Measurements from ENCODE around the gene KLRF2.
"Not testable (repeated sequence)": the region's sequence is repeated elsewhere in the genome, so short reads cannot be mapped to it uniquely, and the experiment has no call there.

Gene KLRF2

DNA sequence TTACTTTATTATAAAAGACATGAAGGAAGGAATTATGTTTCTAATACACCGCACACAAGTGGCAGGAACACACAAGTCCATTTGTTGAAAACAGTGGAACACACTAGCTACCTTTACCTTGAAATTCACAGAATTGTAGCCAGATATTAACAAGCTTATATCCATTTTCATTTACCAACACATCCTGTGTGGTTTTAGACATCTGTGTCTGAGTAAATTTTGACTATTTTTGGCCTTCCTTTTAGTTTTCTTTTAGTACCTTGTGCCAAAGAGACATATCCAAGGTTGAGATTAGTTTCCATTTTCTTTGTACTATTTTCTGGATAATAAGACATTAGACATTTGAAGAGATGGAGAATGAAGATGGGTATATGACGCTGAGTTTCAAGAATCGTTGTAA, at the start of gene KLRF2:
Gene KLRF2 (plus strand): TSS at position 244 of the 400 bp plus-strand sequence. CDS start 107 bp downstream, at position 351.
- no peak for DNase-seq

DNA sequence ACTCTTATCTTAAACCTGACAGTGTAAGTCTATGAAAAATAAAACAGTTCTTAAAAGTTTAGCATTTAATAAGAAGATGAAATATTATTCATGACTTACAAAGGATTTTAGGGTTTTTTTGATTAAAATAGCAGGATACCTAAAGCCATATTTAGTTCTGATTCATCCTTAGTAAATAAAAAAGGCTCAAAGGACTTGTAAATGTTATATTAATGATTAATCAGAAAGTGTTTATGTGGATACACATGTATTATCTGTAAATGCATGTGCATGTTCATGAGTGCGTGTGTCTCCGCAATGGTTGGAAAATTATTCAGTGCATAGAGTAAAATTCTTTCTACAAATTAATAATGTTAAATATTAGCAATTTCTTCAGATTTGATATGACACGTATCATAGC, 49.6 kb upstream of the KLRF2 start:
- no peak for DNase-seq

DNA sequence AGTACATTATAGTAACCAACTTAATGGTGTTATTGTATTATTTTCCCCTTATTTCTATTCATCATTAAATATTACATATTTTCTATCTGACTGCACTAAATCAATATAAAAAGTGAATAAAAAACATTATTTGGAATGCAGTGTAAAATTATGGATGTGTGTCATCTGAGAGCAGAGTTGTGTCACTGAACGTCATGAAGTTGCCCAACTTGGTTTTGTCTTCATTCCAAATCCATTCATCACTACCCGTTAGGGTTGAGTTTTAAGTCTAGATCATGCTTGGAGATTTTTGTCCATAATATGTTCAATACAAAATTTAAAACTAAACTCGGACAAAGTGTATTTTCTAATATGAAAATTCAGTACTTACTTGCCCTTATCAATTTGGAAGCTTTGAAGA, 37.9 kb upstream of the KLRF2 start:
- no peak for DNase-seq

- DNase-seq: no peak
Measured at GRCh38 chr12:9848899-9849298, 32.4 kb upstream of the KLRF2 start.

DNA sequence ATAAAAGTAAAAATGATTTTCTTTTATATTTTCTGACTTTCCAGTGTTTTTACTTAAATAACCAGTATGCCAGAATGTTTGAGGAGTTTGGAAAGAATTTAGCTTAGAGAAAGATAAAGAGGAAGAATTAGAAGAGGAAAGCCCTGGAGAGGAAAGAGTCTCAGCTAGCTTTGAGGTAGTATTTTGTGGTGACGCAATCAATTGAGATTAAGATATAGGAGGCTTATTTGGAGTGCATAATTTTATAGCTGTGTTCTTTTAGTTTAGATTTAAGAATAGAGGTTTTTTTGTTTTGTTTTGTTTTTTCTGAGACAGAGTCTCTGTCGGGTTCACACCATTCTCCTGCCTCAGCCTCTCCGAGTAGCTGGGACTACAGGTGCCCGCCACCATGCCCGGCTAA, 30.2 kb upstream of the KLRF2 start:
- DNase-seq: no peak

DNA sequence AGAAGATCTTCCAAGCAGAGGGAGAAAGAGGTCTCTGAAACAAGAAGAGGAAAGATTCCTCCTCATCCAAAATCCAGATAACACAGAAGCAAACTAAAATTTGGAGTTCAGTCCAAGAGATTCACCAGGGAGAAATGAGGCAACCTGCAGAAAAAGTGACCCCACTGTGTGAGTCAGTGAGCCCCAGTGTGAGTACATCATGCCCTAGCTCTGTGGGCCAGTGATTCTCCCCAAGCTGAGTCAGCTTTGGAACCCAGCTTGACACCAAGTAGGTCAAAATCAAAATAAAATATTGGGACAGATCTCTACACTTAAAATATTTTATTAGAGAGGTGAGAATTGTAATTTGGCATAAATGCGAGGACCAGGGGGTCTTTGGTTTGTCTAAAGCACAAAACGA, 29.4 kb upstream of the KLRF2 start:
- DNase-seq: no peak

GRCh38 chr12:9856151-9856550, 25.1 kb upstream of the KLRF2 start:
- no peak for DNase-seq

DNA sequence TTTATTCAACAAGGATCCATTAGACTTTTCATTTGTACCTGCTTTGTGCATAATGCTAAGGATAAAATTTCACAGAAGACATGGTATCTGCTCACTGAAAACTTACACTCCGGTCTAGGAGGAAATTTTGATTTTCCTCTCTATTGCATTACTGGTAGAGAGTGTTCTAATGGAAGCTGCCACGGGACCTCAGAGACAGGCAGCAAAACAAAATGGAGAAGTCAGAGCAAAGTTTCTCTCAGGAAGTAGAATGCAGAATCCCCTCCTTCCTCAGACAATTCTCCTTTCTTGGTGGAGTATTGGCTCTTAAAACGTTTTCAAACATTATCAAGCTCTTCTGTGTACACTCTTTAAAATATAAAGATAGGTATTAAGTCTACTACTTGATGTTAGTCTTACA, 24.4 kb upstream of the KLRF2 start:
- DNase-seq: no peak

DNA sequence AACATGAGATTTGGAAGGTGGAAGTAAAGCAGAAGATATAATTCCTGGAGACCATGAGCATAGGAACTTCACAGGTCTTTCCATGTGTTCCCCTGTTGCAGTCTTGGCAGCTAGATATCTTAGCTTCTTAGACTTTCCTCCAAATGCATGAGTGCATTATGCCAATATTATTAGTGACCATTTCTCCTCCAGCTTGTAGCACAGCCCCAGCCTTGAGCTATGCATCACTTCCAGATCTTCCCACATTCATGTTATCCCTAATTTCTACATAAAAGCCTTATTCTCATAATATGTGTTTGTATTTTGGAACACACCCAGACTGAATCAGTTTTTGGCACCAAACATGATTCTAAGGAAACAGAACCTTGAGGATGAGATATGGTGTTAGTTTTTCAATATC, 23.2 kb upstream of the KLRF2 start:
- no peak for DNase-seq

DNA sequence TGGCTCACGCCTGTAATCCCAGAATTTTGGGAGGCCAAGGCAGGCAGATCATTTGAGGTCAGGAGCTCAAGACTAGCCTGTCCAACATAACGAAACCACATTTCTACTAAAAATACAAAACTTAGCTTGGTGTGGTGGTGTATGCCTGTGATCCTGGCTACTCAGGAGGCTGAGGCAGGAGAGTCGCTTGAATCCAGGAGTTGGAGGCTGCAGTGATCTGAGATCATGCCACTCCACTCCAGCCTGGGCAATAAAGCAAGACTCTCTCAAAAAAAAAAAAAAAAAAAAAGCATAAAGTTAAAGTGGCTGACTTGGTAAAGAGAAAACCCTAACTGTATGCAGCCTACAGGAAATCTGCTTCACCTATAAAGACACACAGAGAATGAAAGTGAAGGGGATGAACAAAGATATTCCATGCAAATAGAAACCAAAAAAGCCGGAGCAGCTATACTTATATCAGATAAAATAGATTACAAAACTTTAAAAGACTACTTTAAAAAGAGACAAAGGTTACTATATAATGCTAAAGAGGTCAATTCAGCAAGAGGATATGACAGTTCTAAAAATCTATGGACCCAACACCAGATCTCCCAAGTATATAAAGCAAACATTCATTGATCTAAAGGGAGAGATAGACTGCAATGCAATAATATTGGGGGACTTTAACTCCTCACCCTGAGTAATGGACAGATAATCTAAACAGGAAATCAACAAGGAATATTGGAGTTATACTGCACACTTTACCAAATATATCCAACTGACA, 16.2 kb upstream of the KLRF2 start:
- peak; percentile 44 for DNase-seq

- DNase-seq: peak; percentile 18
Measured at GRCh38 chr12:9866860-9867269, 14.4 kb upstream of the KLRF2 start.

DNA sequence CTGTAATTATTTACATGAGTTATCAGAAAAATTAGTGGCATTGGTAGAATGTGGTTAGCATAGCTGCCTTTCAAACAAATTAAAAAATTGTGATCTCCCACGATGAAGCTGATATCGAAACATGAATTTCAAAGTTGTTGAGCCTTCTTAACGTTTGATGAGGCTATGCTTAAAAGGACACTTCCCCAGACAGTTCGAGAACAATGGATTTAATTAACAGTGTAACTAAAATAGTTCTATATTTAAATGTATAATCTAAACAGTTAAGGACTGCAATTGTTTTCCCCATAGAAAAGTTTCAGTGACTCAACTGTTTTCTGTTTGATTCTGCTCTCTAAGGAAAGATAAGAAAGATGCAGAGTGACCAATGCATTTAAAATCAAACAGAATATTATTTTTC, 13.8 kb upstream of the KLRF2 start:
- no peak for DNase-seq

DNA sequence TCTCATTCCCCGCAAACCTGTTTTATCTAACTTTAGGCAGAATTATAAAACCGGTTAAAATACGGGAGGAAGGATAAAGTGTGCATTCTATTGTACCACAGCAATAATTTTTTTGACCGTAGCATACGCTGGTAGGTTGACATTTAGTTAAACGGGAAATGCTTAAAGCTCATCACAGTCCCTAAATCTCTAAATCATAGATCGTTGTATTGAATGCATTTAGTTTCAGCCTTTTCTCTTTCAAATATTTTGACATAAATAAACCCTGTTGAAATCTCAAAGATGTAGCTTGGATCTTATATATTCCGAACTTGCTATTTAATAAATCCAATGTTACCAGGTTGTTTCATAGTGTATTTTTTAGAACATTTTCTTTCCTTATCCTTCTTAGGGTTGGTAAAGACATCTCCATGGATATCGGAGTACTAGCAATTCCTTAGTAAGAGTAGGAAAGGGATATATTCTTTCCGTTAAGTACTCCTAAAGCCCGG, 12.9 kb upstream of the KLRF2 start:
- peak; percentile 15 for DNase-seq

GRCh38 chr12:9868951-9869306, 12.4 kb upstream of the KLRF2 start:
- DNase-seq: no peak

GRCh38 chr12:9869307-9870161, 11.8 kb upstream of the KLRF2 start, which contains the start of gene CLEC2B:
CLEC2B (minus strand) TSS chr12:9869354.
- DNase-seq: peak; percentile 74

- no peak for DNase-seq
Measured at GRCh38 chr12:9870286-9870866, 10.9 kb upstream of the KLRF2 start.

- DNase-seq: no peak
Measured at GRCh38 chr12:9872162-9872561, 9.1 kb upstream of the KLRF2 start.

GRCh38 chr12:9872742-9873141, 8.5 kb upstream of the KLRF2 start:
- no peak for DNase-seq

GRCh38 chr12:9876120-9876519, 5.2 kb upstream of the KLRF2 start:
- DNase-seq: not testable (repeated sequence)

DNA sequence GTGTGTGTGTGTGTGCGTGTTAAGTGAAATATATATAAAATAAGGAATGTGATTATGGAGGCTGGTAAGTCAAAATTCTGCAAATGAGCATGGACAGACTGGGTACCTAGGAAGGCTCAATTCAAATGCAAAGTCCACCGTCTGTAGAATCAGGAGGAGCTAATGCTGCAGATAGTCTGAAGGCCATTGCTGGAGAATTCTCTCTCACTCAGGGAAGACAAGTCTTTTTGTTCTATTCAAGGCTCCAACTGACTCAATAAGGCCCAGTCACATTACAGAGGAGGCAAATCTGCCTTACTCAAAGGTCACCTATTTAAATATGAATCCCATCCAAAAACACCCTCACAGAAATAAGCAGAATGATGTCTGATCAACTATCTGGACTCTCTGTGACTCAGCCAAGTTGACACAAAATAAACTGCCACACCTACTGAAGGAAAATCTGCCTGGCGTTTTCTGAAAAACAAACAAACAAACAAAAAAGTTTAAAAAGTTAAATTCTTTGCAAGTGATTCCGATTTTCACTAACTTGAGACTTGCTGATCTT, 684 bp upstream of the KLRF2 start:
- no peak for DNase-seq

GRCh38 chr12:9881988-9882387, 699 bp downstream of the KLRF2 start:
- no peak for DNase-seq

DNA sequence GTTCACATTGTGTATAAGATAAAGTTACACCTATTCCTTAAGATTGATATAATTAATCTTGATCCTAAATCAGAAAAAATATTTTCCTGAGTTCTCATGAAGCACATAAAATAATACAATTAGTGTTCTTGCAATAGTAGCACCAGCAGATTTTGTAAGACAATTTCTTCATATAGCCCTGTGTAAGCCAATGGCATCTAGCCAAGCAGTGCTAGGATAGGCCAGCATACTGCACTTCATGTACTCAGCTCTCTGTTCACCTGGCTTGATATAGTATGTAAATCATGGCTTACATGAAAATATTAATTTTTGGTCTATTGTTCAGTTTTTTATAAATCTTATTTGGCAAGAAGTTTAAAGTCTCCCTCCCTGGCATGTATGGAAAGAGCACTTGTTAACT, 1.9 kb downstream of the KLRF2 start:
- DNase-seq: no peak

GRCh38 chr12:9888665-9889273, 7.5 kb downstream of the KLRF2 start:
- DNase-seq: no peak

Data from activated CD4-positive, alpha-beta T cell treated with anti-CD3 and anti-CD28 coated beads, Interleukin-10, Interleukin-2, amounts not matched to agents 100 ng/mL and 50 ng/mL, durations not matched to agents 16 hours and 8 hours (primary cell).